Measurements from ENCODE around the gene CAMTA1.
A peak's percentile ranks its signal among the peaks of the same experiment; 100 is the strongest.

The CAMTA1 gene

DNA sequence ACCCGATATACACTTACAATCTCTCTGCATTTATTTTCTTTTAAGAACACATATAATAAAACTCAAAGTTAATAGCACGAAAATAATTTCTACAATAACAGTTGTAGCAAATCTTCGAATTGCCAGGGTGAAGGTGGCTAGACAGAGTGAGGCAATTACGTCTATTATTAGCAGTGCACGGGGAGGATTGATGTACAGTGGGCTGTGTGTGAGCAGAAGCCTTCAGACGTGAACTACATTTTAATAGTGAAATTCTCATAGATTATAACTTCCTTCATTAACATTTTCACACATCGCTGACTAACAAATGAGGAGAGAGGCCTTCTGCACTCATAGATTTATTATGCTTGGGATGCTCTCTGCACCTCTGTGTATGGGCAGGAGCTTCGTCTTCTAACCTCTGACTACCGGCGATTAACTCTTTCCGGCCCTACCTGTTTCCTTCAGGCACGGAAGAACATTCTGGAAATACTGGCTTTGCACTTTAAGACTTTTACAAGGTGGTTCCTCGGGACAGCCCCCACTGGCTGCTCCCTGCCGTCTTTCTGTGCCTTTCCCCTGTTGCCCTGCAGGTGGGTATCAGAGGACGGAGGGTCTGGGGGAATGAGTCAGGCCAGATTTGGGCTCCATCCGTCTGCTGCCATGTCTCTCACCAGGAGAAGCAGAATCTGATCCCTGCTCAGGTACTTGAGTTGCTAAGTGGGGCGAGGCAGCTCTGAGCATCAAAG lies 200.5 kb downstream of the CAMTA1 start:
- no peak for DNase-seq

- DNase-seq, result no peak
Observed at GRCh38 chr1:6986281-6986680, 201.0 kb downstream of the CAMTA1 start.

DNA sequence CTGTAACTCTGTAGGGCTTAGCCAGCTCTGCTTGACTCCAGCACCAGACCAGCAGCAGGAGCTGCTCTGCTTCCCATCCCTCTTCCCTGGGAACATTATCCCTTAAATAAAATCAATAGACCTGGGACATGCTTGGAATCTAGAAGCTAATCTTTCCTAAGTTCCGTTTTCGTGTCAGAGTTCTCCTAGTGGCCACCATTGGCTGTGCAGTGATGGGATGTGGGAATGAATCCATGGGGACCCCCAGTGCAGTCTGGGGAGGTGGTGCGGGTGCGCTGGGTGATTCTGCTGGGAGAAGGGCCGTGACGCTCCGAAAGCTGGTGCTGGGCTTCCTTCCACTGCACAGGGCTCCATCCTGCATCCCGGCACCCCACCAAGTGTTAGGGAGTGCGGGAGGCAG lies 202.7 kb downstream of the CAMTA1 start:
- no peak for DNase-seq

- no peak for DNase-seq
Observed at GRCh38 chr1:6988796-6989195, 203.5 kb downstream of the CAMTA1 start.

DNA sequence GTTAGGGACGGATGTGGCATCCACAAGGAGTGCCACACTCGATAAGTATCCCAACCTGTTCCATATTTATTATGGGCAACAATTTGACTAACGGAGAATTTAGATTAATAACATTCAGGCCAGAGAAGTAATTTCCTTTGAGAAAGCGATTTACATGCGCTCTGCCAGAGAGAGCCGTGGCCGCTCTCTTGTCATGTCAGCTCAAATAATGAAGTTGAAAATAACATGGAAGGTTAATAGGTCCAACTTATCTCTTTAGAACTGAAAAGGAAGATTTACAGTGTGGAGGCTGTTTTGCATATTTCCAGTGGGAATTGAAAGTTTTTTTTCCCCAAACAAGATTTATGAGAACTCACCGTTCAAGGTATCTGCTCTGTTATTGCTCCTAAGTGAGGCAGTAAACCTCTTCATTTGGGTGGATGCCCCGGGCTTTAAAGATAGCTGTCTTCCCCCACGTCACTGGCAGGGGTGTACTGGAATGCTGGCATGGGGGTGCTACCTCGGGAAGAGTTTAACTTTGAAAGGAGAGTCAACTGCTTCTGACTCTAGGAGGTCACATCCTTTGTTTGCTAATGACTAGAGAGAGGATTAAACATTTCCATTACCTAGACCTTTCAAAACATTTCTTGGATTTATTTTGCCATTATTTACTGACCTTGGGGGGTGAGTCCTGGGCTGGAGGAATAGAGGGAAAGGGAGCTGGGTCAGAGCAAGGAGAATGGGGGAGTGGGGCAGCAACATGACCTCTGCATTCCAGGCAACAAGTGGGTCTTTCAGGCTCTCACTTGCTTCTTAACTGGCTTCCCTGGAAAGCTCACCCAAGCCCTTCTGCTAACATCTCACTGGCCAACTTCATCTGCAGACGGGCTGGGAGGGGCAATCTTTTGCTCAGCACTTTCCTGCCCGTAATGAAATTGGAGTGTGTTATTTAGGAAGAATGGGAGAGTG lies 204.2 kb downstream of the CAMTA1 start:
- DNase-seq, result no peak

GRCh38 chr1:6991266-6991665 lies 206.0 kb downstream of the CAMTA1 start:
- DNase-seq, result peak; percentile 87

- no peak for DNase-seq
Observed at GRCh38 chr1:6995789-6996188, 210.5 kb downstream of the CAMTA1 start.

GRCh38 chr1:6996371-6996770 lies 211.1 kb downstream of the CAMTA1 start:
- DNase-seq, result no peak

- DNase-seq, result no peak
Observed at GRCh38 chr1:6996866-6997265, 211.6 kb downstream of the CAMTA1 start.

- DNase-seq, result no peak
Observed at GRCh38 chr1:6998267-6998666, 213.0 kb downstream of the CAMTA1 start.

DNA sequence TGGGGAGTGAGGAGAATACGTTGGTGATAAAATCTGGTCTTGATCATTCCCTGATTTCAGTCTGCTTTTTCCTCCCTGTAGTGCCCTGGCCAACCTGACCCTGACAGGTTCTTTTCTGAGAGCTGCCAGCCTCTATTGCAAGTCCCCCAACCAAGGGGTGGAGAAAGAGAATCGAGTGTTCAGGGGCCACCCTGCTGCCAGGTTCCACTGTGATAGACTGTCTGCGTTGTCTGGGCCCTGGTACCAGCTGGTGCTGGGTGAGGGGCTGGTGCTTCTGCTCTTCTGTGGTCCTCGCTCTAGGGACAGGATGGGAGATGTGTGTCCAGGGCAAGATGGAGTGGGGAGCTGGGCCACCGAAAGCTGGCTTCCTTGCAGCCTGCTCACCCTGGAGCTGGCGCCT lies 214.6 kb downstream of the CAMTA1 start:
- no peak for DNase-seq

DNA sequence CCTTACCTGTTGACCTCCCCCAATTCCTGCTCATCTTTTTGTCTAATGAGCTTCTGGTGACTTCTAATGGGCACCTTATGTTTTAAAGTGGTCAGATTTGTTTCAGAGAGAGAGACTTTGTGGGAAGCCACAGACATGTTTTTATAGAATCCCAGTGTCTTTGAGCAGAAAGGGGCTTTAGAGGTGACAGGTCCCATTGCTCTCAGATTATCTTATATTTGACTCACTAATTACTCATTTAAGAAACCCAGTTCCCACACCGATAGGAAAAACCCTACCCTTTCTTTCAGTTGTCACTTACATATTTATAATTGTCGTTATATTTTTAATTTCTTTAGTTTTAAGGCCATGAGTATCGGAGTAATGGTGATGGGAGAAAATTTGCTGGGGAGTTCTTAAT lies 215.5 kb downstream of the CAMTA1 start:
- DNase-seq, result no peak

DNA sequence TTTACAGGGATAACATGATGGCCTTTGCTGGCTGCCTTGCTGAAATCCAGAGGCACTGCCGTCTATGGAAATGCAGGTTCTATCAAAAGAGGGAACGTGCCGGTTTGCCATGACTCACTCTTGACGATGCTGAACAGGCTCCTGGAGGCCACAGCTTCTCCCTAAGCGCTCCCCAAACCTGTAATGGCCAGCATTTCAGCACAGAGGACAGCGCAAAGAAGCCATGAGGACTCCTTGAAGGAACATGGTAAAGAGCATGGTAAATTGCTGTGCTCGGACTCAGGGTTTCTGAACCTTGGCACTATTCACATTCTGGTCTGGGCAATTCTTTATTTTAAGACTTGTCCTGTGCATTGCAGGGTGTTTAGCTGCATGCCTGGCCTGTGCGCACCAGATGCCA lies 217.5 kb downstream of the CAMTA1 start:
- DNase-seq, result no peak

- DNase-seq, result no peak
Observed at GRCh38 chr1:7003676-7004075, 218.4 kb downstream of the CAMTA1 start.

DNA sequence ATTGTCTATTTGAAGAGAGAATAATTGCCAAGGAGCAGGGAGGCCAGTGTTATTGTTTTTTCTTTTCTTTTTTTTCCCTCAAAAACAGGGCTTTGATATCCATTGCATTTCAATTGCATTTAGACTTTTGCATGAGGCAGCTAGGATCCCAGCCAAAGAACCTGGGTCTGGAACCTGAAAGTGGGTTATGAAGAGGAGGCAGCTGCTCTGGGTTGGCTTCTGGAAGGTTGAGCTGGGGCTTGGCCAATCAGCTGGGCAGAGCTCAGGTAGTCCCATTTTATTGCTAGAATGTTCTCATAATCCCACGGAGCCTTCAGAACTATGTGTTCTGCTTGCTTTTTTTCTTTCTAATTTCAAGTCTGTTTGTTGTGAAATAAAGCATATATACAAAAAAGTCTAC lies 218.9 kb downstream of the CAMTA1 start:
- no peak for DNase-seq

DNA sequence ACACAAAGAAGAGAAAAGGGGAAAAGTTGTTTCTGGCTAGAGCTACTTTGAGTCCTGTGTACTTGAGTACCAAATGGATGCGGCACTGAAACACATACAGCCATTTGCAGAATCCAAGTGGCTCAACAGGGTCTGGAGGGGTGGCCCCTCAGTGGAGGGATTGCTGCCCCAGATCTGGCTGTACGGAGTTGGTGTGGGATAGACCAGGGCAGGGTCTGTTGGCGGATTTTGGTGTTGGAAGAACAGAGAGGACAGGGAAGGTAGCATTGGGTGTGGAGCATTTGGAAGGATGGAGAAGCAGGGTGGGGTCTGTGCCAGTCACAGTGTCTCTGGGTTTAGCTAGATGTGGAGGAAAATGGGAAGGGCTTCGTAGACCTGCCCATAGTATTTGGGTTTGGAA lies 220.5 kb downstream of the CAMTA1 start:
- no peak for DNase-seq

GRCh38 chr1:7006996-7007871 lies 222.0 kb downstream of the CAMTA1 start:
- DNase-seq, result no peak

DNA sequence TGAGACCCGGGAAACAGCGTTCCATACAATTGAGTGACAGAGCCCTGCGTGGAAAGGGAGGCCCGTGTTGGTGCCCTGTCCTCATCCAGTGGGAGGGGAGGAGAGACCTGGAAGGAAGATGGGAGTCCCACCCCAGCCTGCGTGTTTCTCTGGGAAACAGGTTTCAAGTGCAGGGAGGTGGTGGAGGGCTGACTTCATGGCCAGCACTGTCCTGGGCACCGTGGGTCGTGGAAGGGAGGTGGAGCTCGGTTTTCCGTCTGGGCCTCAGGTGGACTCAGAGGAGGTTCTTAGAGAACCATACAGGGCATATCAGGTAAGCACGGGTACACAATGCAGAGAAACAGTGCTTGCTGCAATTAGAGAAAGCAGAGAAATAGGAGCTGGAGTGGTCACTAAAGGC lies 222.6 kb downstream of the CAMTA1 start:
- DNase-seq, result no peak

DNA sequence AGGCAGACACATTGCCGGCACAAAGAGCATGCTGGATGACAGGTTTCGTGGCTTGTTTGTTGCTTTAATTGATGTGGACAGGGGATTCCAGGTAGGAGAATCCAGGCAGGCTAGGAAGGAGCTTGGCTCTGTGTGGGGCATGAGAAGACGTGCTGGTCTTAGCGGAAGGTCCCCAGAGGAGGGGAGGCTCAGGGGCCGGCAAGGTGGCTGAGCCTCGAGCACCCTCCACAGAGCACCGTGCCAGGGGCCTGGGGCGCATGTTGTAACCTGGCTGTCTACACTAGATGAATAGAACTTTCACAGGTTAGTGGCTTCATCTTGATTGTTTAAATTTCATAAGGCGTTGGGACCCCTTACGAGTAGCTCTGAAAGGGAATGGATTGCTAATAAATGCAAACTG lies 223.1 kb downstream of the CAMTA1 start:
- no peak for DNase-seq

DNA sequence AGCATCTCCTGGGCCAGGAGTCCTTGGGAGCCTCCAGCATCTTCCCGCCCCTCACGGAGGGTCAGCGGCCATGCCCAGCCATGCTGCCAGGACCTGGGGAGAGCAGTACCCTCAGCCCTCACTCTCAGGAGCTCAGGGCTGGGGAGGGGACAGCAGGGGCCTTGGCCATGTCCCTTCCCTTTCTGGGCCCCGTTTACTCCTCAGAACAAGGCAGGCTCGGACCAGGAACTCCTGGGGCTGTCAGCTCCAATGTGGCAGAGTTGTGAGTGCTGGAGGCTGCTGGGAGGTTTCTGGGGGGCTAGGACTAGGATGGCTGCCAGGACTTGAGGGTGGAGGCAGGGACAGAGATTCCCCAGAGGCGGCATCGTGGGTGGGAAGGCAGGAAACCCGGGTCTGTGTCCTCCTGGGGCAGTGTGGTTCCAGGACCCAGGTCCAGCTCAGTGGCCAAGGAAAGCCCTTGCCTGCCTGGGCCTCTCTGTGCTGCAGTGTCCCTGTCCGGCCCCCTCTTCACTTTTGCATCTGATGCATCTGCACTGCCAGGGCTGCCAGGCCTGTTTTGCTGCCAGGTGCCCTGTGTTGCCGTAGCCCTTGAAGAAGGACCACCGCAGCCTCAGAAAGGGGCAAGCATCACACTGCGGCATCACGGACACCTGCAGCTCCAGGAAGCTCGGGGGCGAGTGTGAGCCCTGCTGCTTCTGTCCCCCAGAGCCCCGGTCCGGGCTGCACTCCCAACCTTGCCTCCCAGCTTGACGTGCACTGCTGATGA lies 223.9 kb downstream of the CAMTA1 start:
- DNase-seq, result no peak

DNA sequence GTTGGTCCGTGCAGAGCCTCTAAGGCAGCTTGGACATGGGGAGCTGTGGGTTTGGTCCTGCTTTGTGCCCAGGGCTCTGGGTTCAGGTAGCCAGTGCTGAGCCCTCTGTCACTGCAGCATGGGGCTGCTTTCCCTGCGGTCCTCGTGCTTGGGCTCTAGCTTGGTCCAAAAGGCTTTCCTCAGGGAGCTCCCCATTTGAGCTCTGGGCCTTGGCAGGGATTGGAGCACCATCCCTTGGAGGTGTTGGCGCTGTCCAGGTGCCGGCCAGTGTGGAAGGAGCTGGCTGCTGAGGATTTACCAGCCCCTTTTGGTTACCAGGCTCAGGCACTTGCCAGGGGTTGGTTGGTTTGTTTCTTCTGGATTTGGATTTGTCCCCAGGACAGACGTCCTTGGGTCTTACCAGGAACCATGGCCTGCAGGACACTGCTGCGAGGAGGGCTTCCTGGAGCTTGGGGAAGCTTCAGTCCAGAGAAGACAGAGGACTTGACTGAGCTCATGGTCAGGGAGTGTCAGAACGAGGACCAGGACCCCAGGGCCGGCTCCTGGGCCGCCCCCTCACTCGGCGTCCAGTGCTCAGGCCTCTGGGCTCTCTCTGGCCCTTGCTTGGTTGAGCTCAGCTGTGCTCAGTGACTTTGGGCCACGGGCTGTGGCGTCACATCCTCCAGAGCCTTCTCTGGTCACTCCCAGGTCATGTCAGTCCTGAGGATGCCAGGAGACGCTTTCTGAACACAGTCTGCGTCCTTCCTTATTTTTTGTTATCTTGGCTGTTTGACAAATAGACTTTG lies 224.7 kb downstream of the CAMTA1 start:
- no peak for DNase-seq
